KOPT-K1 (cell line): ENCODE results near the gene PGLYRP3.

Source experiments
- H3K27ac ChIP-seq: fragments of 200-600 bp; sonication (generic); 2 replicates; pipeline ENCODE4 v1.5.1; 2016; ENCODE audit warnings: antibody characterized with exemption, mild to moderate bottlenecking, low read depth, low read length; ENCODE audit not compliant: poor library complexity, severe bottlenecking
- H3K36me3 ChIP-seq: fragments of 200-600 bp; sonication (generic); 2 replicates; pipeline ENCODE4 v1.5.1; 2017; ENCODE audit warnings: antibody characterized with exemption, mild to moderate bottlenecking, low read length, moderate library complexity; ENCODE audit not compliant: insufficient read depth
- H3K9me3 ChIP-seq: fragments of 200-600 bp; sonication (generic); 2 replicates; pipeline ENCODE4 v1.5.1; 2017; ENCODE audit warnings: antibody characterized with exemption, low read length, mild to moderate bottlenecking; ENCODE audit not compliant: insufficient read depth, poor library complexity, severe bottlenecking

The PGLYRP3 gene

GRCh38 chr1:153307221-153307600 lies 5.5 kb downstream of the PGLYRP3 start:
- H3K27ac ChIP-seq = no peak overlapping the region
- H3K9me3 ChIP-seq = no peaks in the 10 kb centered on the region
- no peaks in the 10 kb centered on the region for H3K36me3 ChIP-seq

- Histone ChIP-seq H3K9me3 (no peaks in the 10 kb centered on the region), H3K27ac (no peak overlapping the region), H3K36me3 (no peaks in the 10 kb centered on the region)
Observed at GRCh38 chr1:153306303-153307220, 6.2 kb downstream of the PGLYRP3 start.

GRCh38 chr1:153305682-153306081 lies 7.1 kb downstream of the PGLYRP3 start:
- Histone ChIP-seq H3K9me3 (no peaks in the 10 kb centered on the region), H3K27ac (no peak overlapping the region), H3K36me3 (no peaks in the 10 kb centered on the region)

GRCh38 chr1:153302308-153302707 lies 10.4 kb downstream of the PGLYRP3 start:
- H3K9me3 ChIP-seq = no peaks in the 10 kb centered on the region

GRCh38 chr1:153293851-153294250 lies 18.9 kb downstream of the PGLYRP3 start:
- Histone ChIP-seq H3K27ac (peak overlapping the region; percentile 51), H3K9me3 (no peaks in the 10 kb centered on the region)

More at GRCh38 chr1:153302308-153302707, 10.4 kb downstream of the PGLYRP3 start:
- Histone ChIP-seq H3K36me3 (no peaks in the 10 kb centered on the region), H3K27ac (no peak overlapping the region)

GRCh38 chr1:153293480-153293775 lies 19.3 kb downstream of the PGLYRP3 start:
- no peaks in the 10 kb centered on the region for H3K9me3 ChIP-seq
- H3K36me3 ChIP-seq = no peaks in the 10 kb centered on the region
- peak overlapping the region; percentile 51 for H3K27ac ChIP-seq

More at GRCh38 chr1:153293851-153294250, 18.9 kb downstream of the PGLYRP3 start:
- H3K36me3 ChIP-seq = no peaks in the 10 kb centered on the region

- Histone ChIP-seq H3K36me3 (no peaks in the 10 kb centered on the region), H3K9me3 (no peaks in the 10 kb centered on the region), H3K27ac (peak overlapping the region; percentile 51)
Observed at GRCh38 chr1:153292740-153293479, 19.8 kb downstream of the PGLYRP3 start.

- Histone ChIP-seq H3K9me3 (no peaks in the 10 kb centered on the region), H3K27ac (peak overlapping the region; percentile 51), H3K36me3 (no peaks in the 10 kb centered on the region)
Observed at GRCh38 chr1:153292185-153292584, 20.6 kb downstream of the PGLYRP3 start.

- H3K27ac ChIP-seq = no peak overlapping the region
Observed at GRCh38 chr1:153291514-153291913, 21.2 kb downstream of the PGLYRP3 start.

GRCh38 chr1:153288634-153289275 lies 24.0 kb downstream of the PGLYRP3 start:
- Histone ChIP-seq H3K27ac (no peak overlapping the region), H3K9me3 (no peaks in the 10 kb centered on the region), H3K36me3 (no peaks in the 10 kb centered on the region)

More at GRCh38 chr1:153291514-153291913, 21.2 kb downstream of the PGLYRP3 start:
- H3K36me3 ChIP-seq = no peaks in the 10 kb centered on the region
- H3K9me3 ChIP-seq = no peaks in the 10 kb centered on the region

GRCh38 chr1:153277852-153278251 lies 34.9 kb downstream of the PGLYRP3 start:
- Histone ChIP-seq H3K27ac (no peak overlapping the region), H3K36me3 (no peaks in the 10 kb centered on the region), H3K9me3 (no peaks in the 10 kb centered on the region)

- H3K36me3 ChIP-seq = no peaks in the 10 kb centered on the region
- H3K9me3 ChIP-seq = no peaks in the 10 kb centered on the region
- no peak overlapping the region for H3K27ac ChIP-seq
Observed at GRCh38 chr1:153272186-153272585, 40.6 kb downstream of the PGLYRP3 start.

- Histone ChIP-seq H3K36me3 (no peaks in the 10 kb centered on the region), H3K27ac (no peak overlapping the region), H3K9me3 (no peaks in the 10 kb centered on the region)
Observed at GRCh38 chr1:153271711-153272110, 41.0 kb downstream of the PGLYRP3 start.

GRCh38 chr1:153265457-153265856 lies 47.3 kb downstream of the PGLYRP3 start:
- Histone ChIP-seq H3K9me3 (no peaks in the 10 kb centered on the region), H3K36me3 (no peaks in the 10 kb centered on the region), H3K27ac (no peak overlapping the region)

GRCh38 chr1:153262462-153263157 lies 50.1 kb downstream of the PGLYRP3 start:
- no peak overlapping the region for H3K27ac ChIP-seq
- H3K9me3 ChIP-seq = no peaks in the 10 kb centered on the region
- H3K36me3 ChIP-seq = no peaks in the 10 kb centered on the region
